ENCODE data around the gene HLA-DOB. TPM values are rescaled to one million over a fixed set of nuclear protein-coding genes. Genes with fewer than 3 reads are reported as not detected.

Gene HLA-DOB
- total RNA-seq, 1 experiment from 2014 or later: 0.79 TPM

GRCh38 chr6:32858194-32858593 is 41.4 kb upstream of the HLA-DOB start:
- H3K9me3 Mint-ChIP-seq (ENCODE audit: unreplicated experiment): no peaks in the 10 kb centered on the region
- no peak for DNase-seq (ENCODE audit: unreplicated experiment)
- intact Hi-C loops (cut with micrococcal nuclease): no loop called here
- peaks cover 19% of the 10 kb centered on the region for H3K4me1 Mint-ChIP-seq (ENCODE audit: insufficient read depth, unreplicated experiment)
- no peak overlapping the region for H3K4me3 Mint-ChIP-seq (ENCODE audit: unreplicated experiment)
- POLR2A ChIA-PET: interaction anchor here (3.1 to 5.6 kb wide), 2 partner anchors 13 to 20 kb away, joined by 18 to 111 read pairs; partner anchors contain the start of genes PSMB8 and TAP2
- TF ChIP-seq CTCF (IDR thresholded peaks at IDR 0.05; ENCODE audit: unreplicated experiment): no peak
- H3K27ac Mint-ChIP-seq (ENCODE audit: low read depth, unreplicated experiment): no peak overlapping the region
- BruUV-seq (replicated peaks): no TSS peak
- H3K36me3 Mint-ChIP-seq (ENCODE audit: insufficient read depth, unreplicated experiment): peaks cover 5% of the 10 kb centered on the region
- no peaks in the 10 kb centered on the region for H3K27me3 Mint-ChIP-seq (ENCODE audit: insufficient read depth, unreplicated experiment)
- CTCF ChIA-PET: interaction anchor here (0.6 to 5.7 kb wide), 4 partner anchors 10 to 62 kb away, joined by 3 to 110 read pairs (median 14); partner anchors contain the start of gene TAP2

DNA sequence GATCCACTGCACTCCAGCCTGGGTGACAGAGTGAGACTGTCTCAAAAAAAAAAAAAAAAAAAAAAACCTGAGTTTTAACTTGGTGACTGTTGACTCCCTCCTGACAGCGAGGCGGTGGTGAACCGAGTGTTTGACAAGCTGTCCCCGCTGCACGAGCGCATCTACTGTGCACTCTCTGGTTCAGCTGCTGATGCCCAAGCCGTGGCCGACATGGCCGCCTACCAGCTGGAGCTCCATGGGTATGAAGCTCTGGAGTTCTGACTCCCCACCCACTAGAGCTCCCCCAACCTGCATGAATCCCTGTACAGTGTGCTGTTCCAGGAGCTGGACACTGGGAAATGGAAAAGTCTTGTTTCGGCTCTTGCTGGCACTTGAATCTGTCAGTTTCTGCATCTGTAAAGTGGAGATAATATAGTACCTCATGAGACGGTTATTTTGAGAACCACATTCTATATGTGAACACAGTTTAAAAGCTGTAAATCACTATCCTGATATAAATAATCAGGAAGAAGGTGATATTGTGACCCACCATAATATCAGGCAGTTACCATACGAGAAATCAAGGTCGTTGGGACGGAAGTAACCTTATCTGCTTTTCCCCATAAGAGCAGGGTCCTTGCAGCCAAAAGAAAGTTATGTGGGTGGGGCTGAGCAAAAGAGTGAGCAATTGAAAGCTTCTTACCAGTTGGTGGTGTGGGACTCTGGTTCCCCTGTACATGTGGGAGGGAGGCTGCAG is 40.5 kb upstream of the HLA-DOB start:
- no peaks in the 10 kb centered on the region for H3K27me3 Mint-ChIP-seq (ENCODE audit: insufficient read depth, unreplicated experiment)
- ChIA-PET POLR2A (interaction anchor here (3.1 to 5.6 kb wide), 2 partner anchors 13 to 19 kb away, joined by 18 to 111 read pairs; partner anchors contain the start of genes PSMB8 and TAP2), CTCF (interaction anchor here (0.7 to 5.7 kb wide), 3 partner anchors 11 to 62 kb away, joined by 3 to 110 read pairs (median 25); partner anchors contain the start of gene TAP2)
- no peaks in the 10 kb centered on the region for H3K9me3 Mint-ChIP-seq (ENCODE audit: unreplicated experiment)
- BruUV-seq (replicated peaks): no TSS peak
- no peak for DNase-seq (ENCODE audit: unreplicated experiment)
- intact Hi-C loops (cut with micrococcal nuclease): no loop called here
- TF ChIP-seq CTCF (IDR thresholded peaks at IDR 0.05; ENCODE audit: unreplicated experiment): no peak
- peaks cover 5% of the 10 kb centered on the region for H3K36me3 Mint-ChIP-seq (ENCODE audit: insufficient read depth, unreplicated experiment)
- H3K4me1 Mint-ChIP-seq (ENCODE audit: insufficient read depth, unreplicated experiment): peaks cover 25% of the 10 kb centered on the region
- H3K4me3 Mint-ChIP-seq (ENCODE audit: unreplicated experiment): no peak overlapping the region
- H3K27ac Mint-ChIP-seq (ENCODE audit: low read depth, unreplicated experiment): no peak overlapping the region

GRCh38 chr6:32855467-32856174 is 38.8 kb upstream of the HLA-DOB start:
- POLR2A ChIA-PET: interaction anchor here (0.7 to 5.6 kb wide), 5 partner anchors 12 to 1581 kb away, joined by 3 to 111 read pairs (median 4); partner anchors contain the start of genes PSMB8 and TAP2
- Mint-ChIP-seq H3K9me3 (ENCODE audit: unreplicated experiment) (no peaks in the 10 kb centered on the region), H3K4me3 (ENCODE audit: unreplicated experiment) (no peak overlapping the region), H3K27ac (ENCODE audit: low read depth, unreplicated experiment) (no peak overlapping the region), H3K4me1 (ENCODE audit: insufficient read depth, unreplicated experiment) (peaks cover 25% of the 10 kb centered on the region), H3K27me3 (ENCODE audit: insufficient read depth, unreplicated experiment) (no peaks in the 10 kb centered on the region), H3K36me3 (ENCODE audit: insufficient read depth, unreplicated experiment) (peaks cover 7% of the 10 kb centered on the region)
- intact Hi-C loops (cut with micrococcal nuclease): no loop called here
- no TSS peak for BruUV-seq (replicated peaks)
- CTCF ChIA-PET: interaction anchor here (0.5 to 5.7 kb wide), 11 partner anchors 13 to 683 kb away, joined by 3 to 110 read pairs (median 3); partner anchors contain the start of gene TAP2
- no peak for TF ChIP-seq CTCF (IDR thresholded peaks at IDR 0.05; ENCODE audit: unreplicated experiment)
- DNase-seq (ENCODE audit: unreplicated experiment): no peak
